Fibroblast of mammary gland (primary cell): ENCODE results near the gene COL27A1.

Experiments used
- DNase-seq: peaks from one replicate; pipeline ENCODE4 v3.0.0-alpha.2; 2010; ENCODE audit warnings: low read depth
- H3K4me3 ChIP-seq: 2 replicates; pipeline ENCODE4 v1.5.1; 2011; ENCODE audit warnings: low read depth, mild to moderate bottlenecking, low read length, moderate library complexity; ENCODE audit not compliant: control insufficient read depth
- CTCF ChIP-seq: conservative IDR thresholded peaks from 2 replicates; pipeline ENCODE4 v1.5.1; 2011; ENCODE audit warnings: low read depth, low read length, inconsistent platforms; ENCODE audit not compliant: control insufficient read depth, insufficient read depth

Gene COL27A1

DNA sequence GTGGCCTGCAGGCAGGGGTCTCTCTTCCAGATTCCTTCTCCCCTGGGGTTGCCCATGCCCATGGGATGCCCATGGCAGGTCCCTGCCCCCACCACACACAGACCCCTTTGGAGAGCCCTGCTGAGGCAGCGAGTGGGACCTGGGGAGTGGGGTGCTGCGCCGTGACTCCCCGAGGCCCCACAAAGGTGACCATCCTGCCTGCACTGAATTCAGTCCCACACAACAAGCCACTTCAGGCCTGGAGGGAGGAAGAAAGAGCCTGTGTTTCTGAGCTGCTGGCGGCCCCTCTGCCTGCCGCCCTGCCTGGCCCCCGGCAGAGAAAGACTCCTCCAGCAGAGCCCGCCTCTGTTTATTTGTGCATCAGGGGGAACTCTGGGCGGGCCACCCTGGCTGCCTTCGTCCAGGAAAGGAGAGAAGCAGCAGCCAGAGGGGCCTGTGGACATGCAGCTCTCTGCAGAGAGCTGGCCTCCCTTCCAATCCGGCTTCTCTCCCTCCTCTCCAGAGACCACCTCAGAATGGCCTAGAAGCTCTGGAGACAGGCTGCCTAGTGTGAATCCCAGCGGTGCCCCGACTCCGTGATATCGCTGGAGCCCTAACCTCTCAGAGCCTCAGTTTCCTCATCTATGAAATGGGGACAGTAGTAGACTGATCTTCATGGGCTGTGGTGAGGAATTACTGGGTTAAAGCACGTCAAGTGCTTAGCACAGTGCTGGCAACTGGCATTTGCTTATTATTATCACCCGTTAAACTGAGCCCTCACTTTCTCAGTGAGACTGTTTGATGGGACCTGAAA is 72.9 kb downstream of the COL27A1 start:
- DNase-seq, result no peak
- TF ChIP-seq CTCF, result no peak

DNA sequence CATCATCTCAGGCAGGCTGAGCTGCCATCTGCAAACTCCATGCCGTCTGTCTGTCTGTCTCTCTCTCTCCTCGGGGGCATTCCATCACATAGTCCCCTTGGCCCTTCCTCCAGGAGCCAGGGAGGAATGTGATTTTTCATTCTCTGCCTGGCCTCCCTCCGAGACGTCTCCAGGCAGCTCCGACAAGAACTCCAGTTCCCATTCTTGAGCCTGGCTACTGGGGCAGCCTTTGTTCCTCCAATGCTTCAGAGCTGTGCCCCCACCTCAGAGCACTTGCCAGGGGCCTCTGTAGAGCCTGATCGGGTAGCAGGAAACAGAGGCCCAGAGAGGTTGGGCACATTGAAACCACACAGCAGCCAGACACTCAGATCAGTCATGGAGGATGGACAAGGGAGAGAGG is 74.0 kb downstream of the COL27A1 start:
- no peak overlapping the region for H3K4me3 ChIP-seq
- no peak for DNase-seq
- no peak for TF ChIP-seq CTCF

More for the DNA sequence above, 72.9 kb downstream of the COL27A1 start:
- H3K4me3 ChIP-seq, result no peak overlapping the region

GRCh38 chr9:114230068-114230467 is 74.7 kb downstream of the COL27A1 start:
- DNase-seq, result no peak
- TF ChIP-seq CTCF, result no peak
- H3K4me3 ChIP-seq, result no peak overlapping the region

DNA sequence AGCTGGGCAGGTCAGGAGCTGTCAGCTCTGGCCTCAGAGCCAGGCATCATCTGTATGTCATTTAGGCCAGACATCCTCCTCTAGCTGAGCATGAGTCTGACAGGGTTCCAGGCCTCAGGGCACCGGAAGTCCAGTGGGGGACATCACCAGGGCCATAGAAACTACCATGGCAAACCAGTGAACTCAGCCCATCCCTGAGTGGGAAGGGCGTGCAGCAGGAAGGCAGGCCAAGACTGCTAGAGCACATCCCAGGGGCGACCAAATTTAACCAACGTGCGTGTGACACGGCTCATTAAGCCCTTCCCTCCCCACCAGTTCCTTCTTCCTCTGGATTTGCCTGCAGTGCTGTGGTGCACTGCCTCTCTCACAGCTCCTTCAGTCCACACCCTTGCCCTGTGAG is 75.9 kb downstream of the COL27A1 start:
- H3K4me3 ChIP-seq, result no peak overlapping the region
- no peak for TF ChIP-seq CTCF
- DNase-seq, result no peak

- DNase-seq, result no peak
- no peak overlapping the region for H3K4me3 ChIP-seq
- TF ChIP-seq CTCF, result no peak
Observed at GRCh38 chr9:114231719-114232449, 76.5 kb downstream of the COL27A1 start.

DNA sequence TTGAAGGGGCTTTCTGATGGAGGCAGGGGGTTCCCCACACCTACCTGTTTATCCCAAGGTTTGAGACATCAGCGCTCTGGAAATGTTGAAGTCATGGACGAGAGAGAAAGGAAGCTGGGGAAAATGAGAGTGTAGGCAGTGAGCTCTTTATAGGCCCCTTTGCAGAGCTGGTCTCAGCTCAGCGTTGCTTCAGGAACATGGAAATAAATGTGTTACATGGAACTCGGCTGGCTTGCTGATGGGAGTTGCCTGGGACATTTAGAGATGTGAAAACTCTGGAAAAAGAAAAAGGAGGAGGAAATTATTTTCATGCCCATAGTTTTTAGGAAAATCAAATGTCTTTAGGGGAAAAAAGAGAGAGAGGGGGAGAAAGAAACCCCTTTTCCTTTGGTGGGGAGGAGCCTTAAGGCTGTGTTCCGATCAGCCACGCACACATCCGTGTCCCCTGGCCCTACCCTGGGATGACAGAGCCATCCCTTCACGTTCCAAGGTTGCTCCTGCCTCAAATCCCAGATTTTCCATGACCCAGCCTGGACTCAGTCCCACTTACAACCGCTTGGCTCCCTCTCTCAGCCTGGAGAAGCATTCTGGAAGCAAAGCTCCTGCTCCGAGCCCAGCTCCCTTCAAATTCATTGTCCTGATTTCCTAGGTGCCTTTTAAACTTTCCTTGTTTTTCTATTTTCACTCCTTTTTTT is 78.3 kb downstream of the COL27A1 start:
- DNase-seq, result no peak
- no peak for TF ChIP-seq CTCF
- H3K4me3 ChIP-seq, result no peak overlapping the region
